ENCODE results near the gene CCNQ. TPM values are rescaled to one million over a fixed set of nuclear protein-coding genes. Genes with fewer than 3 reads are reported as not detected.

The CCNQ gene
- total RNA-seq, 2 experiments from 2014 or later = 22.5 to 23.8 TPM

GRCh38 chrX:153592966-153593688, 5.8 kb downstream of the CCNQ start:
- peaks cover 19% of the 10 kb centered on the region for H3K36me3 Mint-ChIP-seq (ENCODE audit: low read depth)
- ChIA-PET POLR2A (no interaction called here), CTCF (no interaction called here)
- DNase-seq = no peak
- peaks cover 18% of the 10 kb centered on the region for H3K4me1 Mint-ChIP-seq
- H3K4me3 Mint-ChIP-seq = no peak overlapping the region
- no peak overlapping the region for H3K27ac Mint-ChIP-seq
- no peaks in the 10 kb centered on the region for H3K27me3 Mint-ChIP-seq
- no peaks in the 10 kb centered on the region for H3K9me3 Mint-ChIP-seq

DNA sequence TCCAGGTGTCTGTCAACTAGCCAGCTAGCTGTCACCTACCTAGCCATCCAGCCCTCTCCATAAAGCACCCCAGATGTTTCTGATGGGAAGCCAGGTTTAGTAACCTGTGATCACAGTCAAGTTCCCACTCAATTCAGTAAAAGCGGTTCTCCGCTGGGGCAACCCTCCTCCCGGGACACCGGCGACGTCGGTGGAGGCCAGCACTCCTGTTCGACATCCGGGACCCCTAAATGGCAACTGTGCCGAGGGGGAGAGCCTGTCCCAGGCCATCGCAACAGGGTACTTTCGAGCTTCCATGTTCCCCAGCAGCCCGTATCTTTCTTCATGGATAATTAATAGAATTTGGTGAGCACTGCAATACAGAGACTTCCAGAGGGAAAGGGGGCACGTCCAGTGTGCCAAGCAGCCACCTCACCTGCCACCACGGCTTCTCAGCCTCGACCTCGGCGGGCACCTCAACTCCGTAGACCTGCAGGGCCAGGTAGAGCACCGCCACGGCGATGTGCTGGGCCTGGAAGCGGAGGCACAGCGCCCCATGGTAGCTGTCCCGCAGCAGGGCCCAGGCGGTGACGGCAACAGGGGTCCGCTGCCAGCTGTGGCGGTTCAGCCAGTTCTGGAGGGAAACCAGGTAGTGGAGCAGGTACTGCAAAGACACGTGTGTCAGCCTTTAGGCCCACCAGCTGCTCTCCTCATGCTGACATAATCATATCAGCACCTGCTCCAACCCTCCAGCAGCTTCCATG, 6.7 kb downstream of the CCNQ start:
- H3K27ac Mint-ChIP-seq = no peak overlapping the region
- POLR2A ChIA-PET = no interaction called here
- CTCF ChIA-PET = no interaction called here
- no peaks in the 10 kb centered on the region for H3K27me3 Mint-ChIP-seq
- H3K36me3 Mint-ChIP-seq (ENCODE audit: low read depth) = peaks cover 19% of the 10 kb centered on the region
- no peaks in the 10 kb centered on the region for H3K9me3 Mint-ChIP-seq
- no peak overlapping the region for H3K4me3 Mint-ChIP-seq
- H3K4me1 Mint-ChIP-seq = peaks cover 10% of the 10 kb centered on the region
- DNase-seq = no peak

DNA sequence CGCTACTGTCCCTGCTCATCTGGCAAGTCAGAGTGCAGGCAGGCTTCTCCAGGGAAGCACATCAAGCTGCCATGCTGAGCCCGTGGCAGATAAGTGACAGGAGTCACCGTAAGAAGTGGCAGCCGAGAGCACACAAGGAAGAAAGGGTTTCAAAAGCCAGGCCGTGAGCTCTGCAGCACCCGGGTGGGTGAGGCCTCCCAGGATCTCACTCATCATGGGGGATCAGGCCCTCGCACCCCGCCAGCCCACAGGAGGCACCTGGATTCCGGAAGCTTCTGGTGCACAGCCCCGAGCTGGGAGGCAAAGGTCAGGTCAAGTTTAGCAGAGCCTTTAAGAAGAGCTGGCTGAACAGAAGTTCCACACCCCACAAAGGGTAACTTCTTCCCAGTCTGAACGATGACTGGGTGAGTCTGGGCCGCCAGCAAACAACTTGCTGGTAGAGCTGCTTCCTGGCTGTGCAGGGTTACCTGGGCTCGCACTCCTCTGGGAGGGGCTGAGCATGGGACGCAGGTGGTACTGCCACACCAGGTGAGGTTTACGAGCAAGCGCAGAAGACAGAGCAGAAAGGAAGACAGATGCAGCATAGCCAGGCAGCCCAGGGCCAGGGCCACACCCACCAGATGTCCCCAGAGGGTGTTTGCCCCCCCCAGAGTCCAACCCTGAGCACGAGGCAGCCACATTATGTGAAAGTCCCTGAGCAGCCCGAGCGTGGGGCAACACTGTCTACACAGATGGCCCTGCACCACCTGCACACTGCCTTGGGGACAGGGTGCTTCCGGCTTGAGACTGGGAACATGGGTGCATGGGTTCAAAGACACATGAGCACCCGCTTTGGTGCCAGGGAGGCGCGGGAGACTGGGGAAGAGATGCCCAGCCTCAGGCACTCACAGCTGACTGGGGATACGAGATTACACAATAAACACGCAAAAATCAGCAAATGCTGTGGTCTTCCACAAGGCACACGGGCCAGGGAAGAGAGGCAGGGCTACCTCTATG, 7.7 kb downstream of the CCNQ start:
- DNase-seq = no peak
- Mint-ChIP-seq H3K4me1 (peaks cover 3% of the 10 kb centered on the region), H3K9me3 (no peaks in the 10 kb centered on the region), H3K27ac (no peak overlapping the region), H3K4me3 (no peak overlapping the region), H3K36me3 (ENCODE audit: low read depth) (peaks cover 21% of the 10 kb centered on the region), H3K27me3 (no peaks in the 10 kb centered on the region)
- CTCF ChIA-PET = no interaction called here
- POLR2A ChIA-PET = no interaction called here

- POLR2A ChIA-PET = interaction anchor here (0.6 kb wide), 1 partner anchor 27 kb away, joined by 3 read pairs; no protein-coding TSS in a partner anchor
- H3K9me3 Mint-ChIP-seq = no peaks in the 10 kb centered on the region
Measured at GRCh38 chrX:153588782-153589446, 10.0 kb downstream of the CCNQ start.

GRCh38 chrX:153588021-153588781, 10.7 kb downstream of the CCNQ start:
- Mint-ChIP-seq H3K4me3 (no peak overlapping the region), H3K36me3 (ENCODE audit: low read depth) (peaks cover 18% of the 10 kb centered on the region), H3K27ac (no peak overlapping the region), H3K9me3 (no peaks in the 10 kb centered on the region), H3K4me1 (peaks cover 8% of the 10 kb centered on the region), H3K27me3 (no peaks in the 10 kb centered on the region)
- ChIA-PET CTCF (no interaction called here), POLR2A (no interaction called here)
- no peak for DNase-seq

More at GRCh38 chrX:153588782-153589446, 10.0 kb downstream of the CCNQ start:
- H3K27ac Mint-ChIP-seq = no peak overlapping the region
- peaks cover 24% of the 10 kb centered on the region for H3K36me3 Mint-ChIP-seq (ENCODE audit: low read depth)
- H3K27me3 Mint-ChIP-seq = no peaks in the 10 kb centered on the region
- H3K4me3 Mint-ChIP-seq = no peak overlapping the region
- CTCF ChIA-PET = no interaction called here
- peaks cover 1% of the 10 kb centered on the region for H3K4me1 Mint-ChIP-seq
- no peak for DNase-seq

GRCh38 chrX:153587342-153587741, 11.6 kb downstream of the CCNQ start:
- no peak overlapping the region for H3K27ac Mint-ChIP-seq
- peaks cover 16% of the 10 kb centered on the region for H3K36me3 Mint-ChIP-seq (ENCODE audit: low read depth)
- CTCF ChIA-PET = no interaction called here
- peaks cover 17% of the 10 kb centered on the region for H3K4me1 Mint-ChIP-seq
- POLR2A ChIA-PET = no interaction called here
- H3K9me3 Mint-ChIP-seq = no peaks in the 10 kb centered on the region
- no peaks in the 10 kb centered on the region for H3K27me3 Mint-ChIP-seq
- no peak overlapping the region for H3K4me3 Mint-ChIP-seq
- no peak for DNase-seq

- H3K4me3 Mint-ChIP-seq = no peak overlapping the region
- H3K27me3 Mint-ChIP-seq = no peaks in the 10 kb centered on the region
- POLR2A ChIA-PET = no interaction called here
- peaks cover 24% of the 10 kb centered on the region for H3K4me1 Mint-ChIP-seq
- CTCF ChIA-PET = interaction anchor here (0.6 kb wide), 2 partner anchors 102 to 341 kb away, joined by 3 to 4 read pairs; no protein-coding TSS in a partner anchor
- no peak for DNase-seq
- peaks cover 16% of the 10 kb centered on the region for H3K36me3 Mint-ChIP-seq (ENCODE audit: low read depth)
- no peak overlapping the region for H3K27ac Mint-ChIP-seq
- no peaks in the 10 kb centered on the region for H3K9me3 Mint-ChIP-seq
Measured at GRCh38 chrX:153585827-153586226, 13.1 kb downstream of the CCNQ start.

DNA sequence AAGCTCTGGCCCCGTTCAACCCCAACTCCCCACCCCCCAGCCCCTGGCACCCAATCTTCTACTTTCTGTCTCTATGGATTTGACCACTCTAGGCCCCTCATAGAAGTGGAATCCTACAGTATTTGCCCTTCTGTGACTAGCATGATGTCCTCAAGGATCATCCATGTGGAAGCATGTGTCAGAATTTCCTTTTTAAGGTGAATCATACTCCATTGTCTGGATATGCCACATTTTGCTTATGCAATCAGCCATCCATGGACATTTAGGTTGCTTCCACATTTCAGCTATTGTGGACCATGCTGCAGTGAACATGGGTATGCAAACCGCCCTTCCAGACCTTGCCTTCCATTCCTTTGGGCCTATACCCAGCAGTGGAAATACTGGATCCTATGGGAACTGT, 15.5 kb downstream of the CCNQ start:
- peaks cover 16% of the 10 kb centered on the region for H3K36me3 Mint-ChIP-seq (ENCODE audit: low read depth)
- no peak for DNase-seq
- H3K9me3 Mint-ChIP-seq = no peaks in the 10 kb centered on the region
- H3K27me3 Mint-ChIP-seq = no peaks in the 10 kb centered on the region
- H3K27ac Mint-ChIP-seq = peak overlapping the region; percentile 33
- CTCF ChIA-PET = no interaction called here
- POLR2A ChIA-PET = no interaction called here
- H3K4me1 Mint-ChIP-seq = peaks cover 31% of the 10 kb centered on the region
- peak overlapping the region; percentile 4 for H3K4me3 Mint-ChIP-seq

- ChIA-PET POLR2A (no interaction called here), CTCF (no interaction called here)
- Mint-ChIP-seq H3K9me3 (no peaks in the 10 kb centered on the region), H3K4me3 (peak overlapping the region; percentile 4), H3K4me1 (peaks cover 31% of the 10 kb centered on the region), H3K36me3 (ENCODE audit: low read depth) (peaks cover 10% of the 10 kb centered on the region), H3K27me3 (no peaks in the 10 kb centered on the region), H3K27ac (peak overlapping the region; percentile 33)
- peak; percentile 69 for DNase-seq
Measured at GRCh38 chrX:153582896-153583295, 16.0 kb downstream of the CCNQ start.

- ChIA-PET POLR2A (no interaction called here), CTCF (no interaction called here)
- Mint-ChIP-seq H3K27ac (no peak overlapping the region), H3K27me3 (no peaks in the 10 kb centered on the region), H3K9me3 (no peaks in the 10 kb centered on the region), H3K4me3 (no peak overlapping the region), H3K36me3 (ENCODE audit: low read depth) (peaks cover 2% of the 10 kb centered on the region), H3K4me1 (peaks cover 31% of the 10 kb centered on the region)
- DNase-seq = peak; percentile 7
Measured at GRCh38 chrX:153580700-153581386, 18.1 kb downstream of the CCNQ start.

- POLR2A ChIA-PET = no interaction called here
- H3K27ac Mint-ChIP-seq = no peak overlapping the region
- H3K27me3 Mint-ChIP-seq = no peaks in the 10 kb centered on the region
- DNase-seq = no peak
- no peak overlapping the region for H3K4me3 Mint-ChIP-seq
- CTCF ChIA-PET = no interaction called here
- H3K36me3 Mint-ChIP-seq (ENCODE audit: low read depth) = no peaks in the 10 kb centered on the region
- peaks cover 29% of the 10 kb centered on the region for H3K4me1 Mint-ChIP-seq
- H3K9me3 Mint-ChIP-seq = no peaks in the 10 kb centered on the region
Measured at GRCh38 chrX:153578889-153579288, 20.1 kb downstream of the CCNQ start.
